ENCODE measurements around the gene HS3ST5.
A peak's percentile ranks its signal among the peaks of the same experiment; 100 is the strongest.
"Not testable (repeated sequence)": the region's sequence is repeated elsewhere in the genome, so short reads cannot be mapped to it uniquely, and the experiment has no call there.

Gene HS3ST5

DNA sequence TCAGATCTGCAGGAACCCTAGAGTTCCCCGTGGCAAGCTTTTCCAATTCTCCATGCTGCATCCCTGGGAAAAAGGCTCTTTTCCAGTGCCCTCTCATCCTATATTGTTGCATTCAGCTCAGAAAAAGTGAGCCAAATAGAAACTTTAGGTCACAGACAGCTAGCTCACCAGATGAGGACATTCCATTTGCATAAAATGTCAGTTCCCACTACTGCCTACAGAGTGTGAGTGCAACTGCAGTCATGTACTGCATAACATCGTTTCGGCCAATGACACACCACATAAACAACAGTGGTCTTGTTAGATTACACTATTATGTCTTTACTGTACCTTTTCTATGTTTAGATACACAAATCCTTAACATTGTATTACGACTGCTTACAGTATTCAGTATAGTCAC, 8.6 kb downstream of the HS3ST5 start:
- H3K27ac ChIP-seq: no peak overlapping the region
- H3K4me3 ChIP-seq (ENCODE audit: low read depth, low read length): no peak overlapping the region
- TF ChIP-seq, protein P1, sequence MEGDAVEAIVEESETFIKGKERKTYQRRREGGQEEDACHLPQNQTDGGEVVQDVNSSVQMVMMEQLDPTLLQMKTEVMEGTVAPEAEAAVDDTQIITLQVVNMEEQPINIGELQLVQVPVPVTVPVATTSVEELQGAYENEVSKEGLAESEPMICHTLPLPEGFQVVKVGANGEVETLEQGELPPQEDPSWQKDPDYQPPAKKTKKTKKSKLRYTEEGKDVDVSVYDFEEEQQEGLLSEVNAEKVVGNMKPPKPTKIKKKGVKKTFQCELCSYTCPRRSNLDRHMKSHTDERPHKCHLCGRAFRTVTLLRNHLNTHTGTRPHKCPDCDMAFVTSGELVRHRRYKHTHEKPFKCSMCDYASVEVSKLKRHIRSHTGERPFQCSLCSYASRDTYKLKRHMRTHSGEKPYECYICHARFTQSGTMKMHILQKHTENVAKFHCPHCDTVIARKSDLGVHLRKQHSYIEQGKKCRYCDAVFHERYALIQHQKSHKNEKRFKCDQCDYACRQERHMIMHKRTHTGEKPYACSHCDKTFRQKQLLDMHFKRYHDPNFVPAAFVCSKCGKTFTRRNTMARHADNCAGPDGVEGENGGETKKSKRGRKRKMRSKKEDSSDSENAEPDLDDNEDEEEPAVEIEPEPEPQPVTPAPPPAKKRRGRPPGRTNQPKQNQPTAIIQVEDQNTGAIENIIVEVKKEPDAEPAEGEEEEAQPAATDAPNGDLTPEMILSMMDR (IDR thresholded peaks at IDR 0.05; ENCODE audit: low read depth, low read length, missing control alignments): no peak
- no peaks in the 10 kb centered on the region for H3K36me3 ChIP-seq (replicated peaks)
- H3K27me3 ChIP-seq (replicated peaks): no peaks in the 10 kb centered on the region
- in situ Hi-C loops (cut with HindIII; ENCODE audit: low pct_ligation_motif_present, low sequenced_read_pairs): no loop called here
- DNase-seq: no peak

GRCh38 chr6:114327074-114327473, 15.7 kb downstream of the HS3ST5 start:
- H3K27ac ChIP-seq: no peak overlapping the region
- no peak for DNase-seq
- in situ Hi-C loops (cut with HindIII; ENCODE audit: low pct_ligation_motif_present, low sequenced_read_pairs): no loop called here
- H3K27me3 ChIP-seq (replicated peaks): no peaks in the 10 kb centered on the region
- TF ChIP-seq, protein P1 (IDR thresholded peaks at IDR 0.05; ENCODE audit: low read depth, low read length, missing control alignments): peak; percentile 22
- no peak overlapping the region for H3K4me3 ChIP-seq (ENCODE audit: low read depth, low read length)
- H3K36me3 ChIP-seq (replicated peaks): no peaks in the 10 kb centered on the region

- H3K4me3 ChIP-seq (ENCODE audit: low read depth, low read length): no peak overlapping the region
- H3K36me3 ChIP-seq (replicated peaks): no peaks in the 10 kb centered on the region
- DNase-seq: no peak
- H3K27me3 ChIP-seq (replicated peaks): no peaks in the 10 kb centered on the region
- no peak overlapping the region for H3K27ac ChIP-seq
- TF ChIP-seq, protein P1 (IDR thresholded peaks at IDR 0.05; ENCODE audit: low read depth, low read length, missing control alignments): no peak
- in situ Hi-C loops (cut with HindIII; ENCODE audit: low pct_ligation_motif_present, low sequenced_read_pairs): no loop called here
Observed at GRCh38 chr6:114323784-114324183, 19.0 kb downstream of the HS3ST5 start.

GRCh38 chr6:114319749-114320148, 23.1 kb downstream of the HS3ST5 start:
- TF ChIP-seq, protein P1 (IDR thresholded peaks at IDR 0.05; ENCODE audit: low read depth, low read length, missing control alignments): no peak
- no peak for DNase-seq
- Histone ChIP-seq H3K4me3 (ENCODE audit: low read depth, low read length) (no peak overlapping the region), H3K27ac (no peak overlapping the region), H3K36me3 (replicated peaks) (no peaks in the 10 kb centered on the region), H3K27me3 (replicated peaks) (no peaks in the 10 kb centered on the region)
- in situ Hi-C loops (cut with HindIII; ENCODE audit: low pct_ligation_motif_present, low sequenced_read_pairs): no loop called here

GRCh38 chr6:114315831-114316595, 26.8 kb downstream of the HS3ST5 start:
- no peaks in the 10 kb centered on the region for H3K36me3 ChIP-seq (replicated peaks)
- TF ChIP-seq, protein P1 (IDR thresholded peaks at IDR 0.05; ENCODE audit: low read depth, low read length, missing control alignments): no peak
- DNase-seq: no peak

GRCh38 chr6:114313816-114314215, 29.0 kb downstream of the HS3ST5 start:
- H3K4me3 ChIP-seq (ENCODE audit: low read depth, low read length); H3K36me3 ChIP-seq (replicated peaks); in situ Hi-C loops (cut with HindIII; ENCODE audit: low pct_ligation_motif_present, low sequenced_read_pairs); H3K27me3 ChIP-seq (replicated peaks); H3K27ac ChIP-seq; DNase-seq: not testable (repeated sequence)

More at GRCh38 chr6:114315831-114316595, 26.8 kb downstream of the HS3ST5 start:
- in situ Hi-C loops (cut with HindIII; ENCODE audit: low pct_ligation_motif_present, low sequenced_read_pairs): no loop called here
- Histone ChIP-seq H3K27ac (no peak overlapping the region), H3K27me3 (replicated peaks) (no peaks in the 10 kb centered on the region), H3K4me3 (ENCODE audit: low read depth, low read length) (no peak overlapping the region)

All from brain microvascular endothelial cell (primary cell).